ENCODE measurements around the gene MORN4.

GRCh38 chr10:97650726-97651125 is 17.4 kb upstream of the MORN4 start:
- TF ChIP-seq CTCF (IDR thresholded peaks at IDR 0.05; ENCODE audit: low read length) = no peak
- TF ChIP-seq EZH2 (IDR thresholded peaks at IDR 0.05; ENCODE audit: borderline replicate concordance, low read length) = no peak
